Ureter (tissue), 1 donor: Measurements from ENCODE around the gene LRTM2. TPM values are rescaled to one million over a fixed set of nuclear protein-coding genes. Genes with fewer than 3 reads are reported as not detected.
"Not testable (repeated sequence)": the region's sequence is repeated elsewhere in the genome, so short reads cannot be mapped to it uniquely, and the experiment has no call there.

Experiments used
- DNase-seq: peaks from one replicate; pipeline ENCODE4 v3.0.0-alpha.2; 2020; ENCODE audit warnings: low spot score
- total RNA-seq: library from RNA; stranded (reverse); gene quantifications from one replicate; pipeline ENCODE4 v1.2.4, GENCODE V29; 2023
- donor health status: DM: yes; HTN: yes; CAD: no.

LRTM2 gene
- total RNA-seq, 1 donor from 2014 or later, result not detected

GRCh38 chr12:1811281-1811947, 9.0 kb upstream of the LRTM2 start:
- no peak for DNase-seq

DNA sequence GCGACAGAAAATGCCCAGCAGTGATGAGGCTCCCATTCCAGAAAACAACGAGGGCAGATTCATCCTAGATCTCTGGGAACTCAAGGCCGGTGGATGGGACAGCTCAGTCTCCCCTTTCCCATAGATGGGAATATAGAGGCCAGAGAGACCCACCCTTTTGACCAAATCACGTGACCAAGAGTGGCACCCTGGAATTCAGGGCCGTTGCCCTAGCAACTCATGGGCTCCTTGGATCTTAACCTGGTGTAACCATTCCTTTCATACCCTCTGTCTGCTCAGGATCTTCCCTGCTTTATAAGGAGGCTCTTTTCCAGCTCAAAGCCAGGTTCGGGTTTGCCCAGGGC, 8.4 kb upstream of the LRTM2 start:
- no peak for DNase-seq

- DNase-seq, result no peak
Measured at GRCh38 chr12:1812650-1813302, 7.6 kb upstream of the LRTM2 start.

- no peak for DNase-seq
Measured at GRCh38 chr12:1814266-1814665, 6.1 kb upstream of the LRTM2 start.

GRCh38 chr12:1815108-1815507, 5.3 kb upstream of the LRTM2 start:
- DNase-seq, result no peak

DNA sequence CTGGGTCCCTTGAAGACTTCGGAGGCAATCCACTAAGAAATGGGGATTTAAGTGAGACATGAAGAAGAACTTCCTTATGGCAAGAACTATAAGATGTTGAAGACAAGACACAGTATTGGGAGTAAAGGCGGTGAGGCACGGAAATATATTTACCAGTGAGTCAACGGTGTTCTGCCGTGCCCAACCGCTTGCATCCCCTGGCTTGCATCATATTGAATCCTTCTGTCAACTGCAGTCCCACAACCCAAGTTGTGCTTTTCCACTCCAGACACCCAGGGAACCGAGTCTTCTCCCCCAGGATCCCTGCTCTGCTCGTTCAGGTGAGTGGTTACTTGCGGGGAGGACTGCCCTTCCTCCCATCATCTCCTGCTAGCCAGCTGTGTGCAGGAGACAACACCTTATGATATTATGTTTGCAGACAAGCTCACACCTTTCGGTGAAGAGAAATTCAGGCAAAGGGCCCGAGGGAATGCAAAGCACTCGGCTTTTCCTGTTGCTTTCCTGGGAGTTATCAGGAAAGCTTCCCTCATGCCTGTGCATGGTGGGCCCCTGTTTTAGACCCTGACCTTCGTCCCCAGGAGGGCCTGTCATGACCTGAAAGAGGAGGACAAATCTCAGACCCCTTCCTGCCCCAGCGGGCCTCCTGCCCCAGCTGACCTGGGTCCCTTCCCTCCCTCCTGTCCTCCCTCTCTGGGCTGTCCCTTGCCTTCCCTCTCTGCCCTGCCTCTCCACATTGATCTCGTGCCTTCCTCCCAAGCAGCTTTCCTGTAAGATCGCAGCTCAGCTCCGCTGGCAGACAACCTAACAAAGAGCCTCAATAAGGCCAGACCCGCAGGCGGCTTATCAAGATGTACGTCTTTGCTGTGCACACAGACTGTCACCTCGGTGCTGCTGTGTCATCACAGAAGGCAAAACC, 4.3 kb upstream of the LRTM2 start:
- no peak for DNase-seq

- DNase-seq, result no peak
Measured at GRCh38 chr12:1816730-1817348, 3.5 kb upstream of the LRTM2 start.

DNA sequence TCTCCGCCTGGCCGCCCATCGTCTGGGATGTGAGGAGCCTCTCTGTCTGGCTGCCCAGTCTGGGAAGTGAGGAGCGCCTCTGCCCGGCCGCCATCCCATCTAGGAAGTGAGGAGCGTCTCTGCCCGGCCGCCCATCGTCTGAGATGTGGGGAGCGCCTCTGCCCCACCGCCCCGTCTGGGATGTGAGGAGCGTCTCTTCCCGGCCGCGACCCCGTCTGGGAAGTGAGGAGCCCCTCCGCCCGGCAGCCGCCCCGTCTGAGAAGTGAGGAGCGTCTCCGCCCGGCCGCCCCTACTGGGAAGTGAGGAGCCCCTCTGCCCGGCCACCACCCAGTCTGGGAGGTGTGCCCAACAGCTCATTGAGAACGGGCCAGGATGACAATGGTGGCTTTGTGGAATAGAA, 2.4 kb upstream of the LRTM2 start:
- not testable (repeated sequence) for DNase-seq

DNA sequence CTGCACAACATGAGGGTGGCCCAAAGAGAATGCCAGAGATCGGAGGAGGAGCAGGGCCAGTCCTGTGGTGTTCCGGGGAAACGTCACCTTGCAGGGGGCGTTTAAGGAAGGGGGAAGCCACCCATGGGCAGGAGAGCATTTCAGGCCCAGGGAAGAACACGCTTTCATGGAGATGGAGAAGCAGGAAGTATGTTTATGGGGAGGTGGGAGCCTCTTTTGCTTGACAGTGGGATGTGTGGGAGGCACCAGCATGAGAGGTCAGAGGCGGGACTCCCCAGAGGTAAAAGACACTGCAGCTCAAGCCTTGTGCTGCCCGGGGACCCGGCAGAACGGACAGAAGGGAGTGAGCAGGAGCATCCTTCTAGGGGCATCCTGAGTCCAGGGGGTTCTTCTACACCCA, 1.3 kb upstream of the LRTM2 start:
- no peak for DNase-seq

- DNase-seq, result no peak
Measured at GRCh38 chr12:1819571-1819970, 794 bp upstream of the LRTM2 start.

DNA sequence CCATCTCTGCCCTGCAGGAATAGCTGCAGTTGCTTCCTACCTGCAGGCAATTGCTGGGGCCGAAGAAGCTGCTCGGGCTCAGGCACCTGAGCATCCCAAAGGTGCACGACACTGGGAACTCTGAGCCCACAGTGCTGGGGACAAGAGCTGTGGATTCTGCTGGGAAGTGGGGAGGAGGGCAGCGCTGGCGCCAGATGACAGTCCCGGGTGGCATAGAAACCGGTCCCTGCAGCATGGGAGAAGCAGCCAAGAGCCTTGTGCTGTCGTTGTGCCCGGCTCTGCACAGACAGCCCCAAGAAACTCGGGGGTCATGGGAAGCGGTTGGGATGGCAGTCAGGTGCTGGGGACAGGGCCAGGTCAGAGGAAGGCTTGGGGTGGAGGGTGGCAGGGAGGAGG, 529 bp downstream of the LRTM2 start:
- no peak for DNase-seq

GRCh38 chr12:1821805-1822204, 1.4 kb downstream of the LRTM2 start:
- DNase-seq, result no peak

DNA sequence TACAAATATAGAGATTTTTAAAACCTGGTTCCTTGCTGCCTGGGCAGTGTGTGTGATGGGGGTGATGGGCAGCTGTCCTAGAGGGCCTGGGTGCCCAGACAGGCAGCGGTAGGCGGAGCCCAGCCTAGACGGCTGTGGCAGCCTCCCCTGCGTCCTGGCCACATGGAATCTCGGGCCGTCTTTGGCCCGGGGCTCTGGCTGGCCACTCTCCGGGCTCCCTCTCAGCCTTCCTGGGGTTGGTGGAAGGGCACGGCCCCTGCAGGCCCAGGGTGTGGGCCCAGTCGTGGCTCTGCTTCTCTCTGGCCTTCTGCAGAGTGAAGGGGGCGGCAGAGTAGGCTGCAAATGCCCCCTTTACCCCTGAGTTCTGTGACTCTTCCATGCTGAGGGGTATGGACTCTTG, 2.3 kb downstream of the LRTM2 start:
- DNase-seq, result no peak

- DNase-seq, result no peak
Measured at GRCh38 chr12:1823237-1823636, 2.9 kb downstream of the LRTM2 start.

DNA sequence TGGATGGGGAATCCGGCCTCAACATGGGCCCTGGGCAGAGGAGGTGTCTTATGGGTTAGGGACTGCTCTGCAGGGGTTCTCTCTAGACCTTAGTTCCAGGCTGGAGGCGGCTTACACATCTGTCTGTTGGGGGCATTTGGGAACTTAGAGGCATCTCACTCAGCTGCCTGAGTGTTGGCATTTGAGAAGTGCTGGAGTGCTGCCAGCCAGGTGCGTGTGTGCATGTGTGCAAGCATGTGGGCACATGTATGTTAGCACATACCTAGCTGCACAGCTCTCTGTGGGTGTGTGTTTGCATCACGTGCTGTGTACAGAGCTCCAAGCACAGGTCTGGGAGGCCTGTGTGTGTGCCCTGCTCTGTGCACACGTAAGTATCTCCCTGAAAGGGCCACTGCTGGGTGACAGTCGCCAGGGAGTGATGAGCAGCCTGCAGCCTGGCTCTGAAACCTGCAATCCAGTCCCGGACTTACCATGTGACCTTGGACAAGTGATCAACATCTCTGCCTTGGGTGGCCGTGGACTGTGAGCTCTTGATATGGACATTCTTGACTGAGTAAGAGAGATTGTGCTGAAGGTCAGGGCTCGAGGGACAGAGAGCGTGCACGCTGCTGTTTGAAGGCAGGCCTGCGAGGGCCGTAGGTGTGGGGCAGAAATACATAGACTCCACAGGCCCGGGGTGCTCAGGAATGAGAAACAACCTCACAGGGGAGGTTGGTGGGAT, 5.2 kb downstream of the LRTM2 start:
- DNase-seq, result no peak

GRCh38 chr12:1826401-1826800, 6.0 kb downstream of the LRTM2 start:
- DNase-seq, result no peak

GRCh38 chr12:1826867-1827705, 6.7 kb downstream of the LRTM2 start:
- DNase-seq, result no peak

- no peak for DNase-seq
Measured at GRCh38 chr12:1827826-1828805, 7.8 kb downstream of the LRTM2 start.

DNA sequence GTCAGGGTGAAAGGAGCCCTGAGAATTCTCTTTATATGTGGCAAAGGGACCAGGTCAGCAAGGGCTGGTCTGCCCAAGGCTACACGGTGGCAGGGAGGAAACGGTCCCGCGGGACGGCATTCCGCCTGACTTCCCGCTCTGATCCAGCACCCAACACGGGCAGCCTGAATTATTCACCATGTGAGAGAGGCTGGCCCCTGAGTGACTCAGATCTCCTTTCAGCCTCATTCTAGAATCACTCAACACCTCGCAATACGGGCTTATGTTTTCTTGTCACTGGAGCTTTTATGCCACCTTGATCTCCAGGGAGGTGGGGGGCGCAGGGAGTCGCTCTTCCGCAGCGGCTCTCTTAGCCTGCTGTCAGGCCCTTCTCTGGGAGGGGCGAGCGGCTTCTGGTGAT, 8.5 kb downstream of the LRTM2 start:
- DNase-seq, result no peak
